ENCODE data around the gene RAB40A. TPM values are rescaled to one million over a fixed set of nuclear protein-coding genes. Genes with fewer than 3 reads are reported as not detected.
A peak's percentile ranks its signal among the peaks of the same experiment; 100 is the strongest.

Gene RAB40A, protein sequence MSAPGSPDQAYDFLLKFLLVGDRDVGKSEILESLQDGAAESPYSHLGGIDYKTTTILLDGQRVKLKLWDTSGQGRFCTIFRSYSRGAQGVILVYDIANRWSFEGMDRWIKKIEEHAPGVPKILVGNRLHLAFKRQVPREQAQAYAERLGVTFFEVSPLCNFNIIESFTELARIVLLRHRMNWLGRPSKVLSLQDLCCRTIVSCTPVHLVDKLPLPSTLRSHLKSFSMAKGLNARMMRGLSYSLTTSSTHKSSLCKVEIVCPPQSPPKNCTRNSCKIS
- 0.16 and 0.21 TPM in 2 replicates for total RNA-seq

DNA sequence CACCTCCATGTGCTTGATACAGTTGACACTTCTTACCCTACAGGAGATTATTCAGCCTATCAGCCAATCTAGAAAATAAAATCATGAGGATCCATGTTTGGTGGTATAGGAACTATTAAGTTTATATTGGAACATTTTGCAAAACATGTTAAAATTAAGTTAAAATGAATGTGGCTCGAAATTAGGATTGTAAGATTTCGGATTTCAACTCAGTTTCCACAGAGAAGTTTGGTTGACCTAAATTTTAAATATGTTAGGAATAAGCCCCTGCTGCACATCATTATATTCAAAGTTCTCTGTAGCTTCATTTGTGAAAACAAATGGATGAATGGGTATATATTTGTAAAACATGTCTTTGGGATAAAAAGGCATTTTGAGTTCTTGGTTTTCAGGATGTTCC, at the start of gene RAB40A:
TSS of gene RAB40A (minus strand) at position 101 of the 400 bp plus-strand sequence. CDS start 18,733 bp downstream, outside the sequence.
- DNase-seq, result no peak
- Mint-ChIP-seq H3K36me3 (ENCODE audit: low read depth) (no peaks in the 10 kb centered on the region), H3K4me1 (no peaks in the 10 kb centered on the region), H3K27me3 (no peaks in the 10 kb centered on the region), H3K4me3 (no peak within 1 kb of the TSS), H3K9me3 (no peaks in the 10 kb centered on the region), H3K27ac (no peak within 1 kb of the TSS)
- intact Hi-C loops (cut with micrococcal nuclease), result no loop called here

GRCh38 chrX:103565752-103566151, 46.5 kb upstream of the RAB40A start:
- intact Hi-C loops (cut with micrococcal nuclease), result no loop called here
- H3K36me3 Mint-ChIP-seq (ENCODE audit: low read depth), result no peaks in the 10 kb centered on the region
- no peaks in the 10 kb centered on the region for H3K4me1 Mint-ChIP-seq
- H3K9me3 Mint-ChIP-seq, result no peaks in the 10 kb centered on the region
- no peak for DNase-seq
- peaks cover 3% of the 10 kb centered on the region for H3K27me3 Mint-ChIP-seq
- H3K27ac Mint-ChIP-seq, result no peak overlapping the region
- H3K4me3 Mint-ChIP-seq, result no peak overlapping the region

DNA sequence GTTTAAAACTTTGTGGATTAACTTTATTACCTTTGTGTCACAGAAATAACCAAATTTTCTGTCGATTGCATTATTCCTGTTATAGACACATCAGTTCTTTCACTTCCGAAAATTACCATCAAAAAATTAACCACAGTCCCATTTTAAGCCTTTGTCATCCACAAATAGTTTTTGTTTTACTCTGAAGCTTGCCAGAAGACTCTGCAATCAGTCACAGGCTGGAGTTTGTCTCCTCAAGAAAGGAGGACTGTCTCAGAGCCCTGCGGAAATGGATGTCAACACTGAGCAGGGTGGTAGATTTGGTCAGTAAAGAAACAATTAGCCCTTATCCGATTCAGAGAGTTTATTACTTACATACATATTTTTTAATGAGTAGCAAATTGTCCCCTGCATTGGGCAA, 45.9 kb upstream of the RAB40A start:
- Mint-ChIP-seq H3K27me3 (peaks cover 4% of the 10 kb centered on the region), H3K27ac (no peak overlapping the region), H3K36me3 (ENCODE audit: low read depth) (no peaks in the 10 kb centered on the region), H3K9me3 (no peaks in the 10 kb centered on the region), H3K4me3 (no peak overlapping the region), H3K4me1 (no peaks in the 10 kb centered on the region)
- intact Hi-C loops (cut with micrococcal nuclease), result no loop called here
- DNase-seq, result no peak

GRCh38 chrX:103562801-103563200, 43.5 kb upstream of the RAB40A start:
- H3K36me3 Mint-ChIP-seq (ENCODE audit: low read depth), result no peaks in the 10 kb centered on the region
- no peak overlapping the region for H3K4me3 Mint-ChIP-seq
- H3K4me1 Mint-ChIP-seq, result no peaks in the 10 kb centered on the region
- intact Hi-C loops (cut with micrococcal nuclease), result no loop called here
- no peak for DNase-seq
- H3K27me3 Mint-ChIP-seq, result peaks cover 6% of the 10 kb centered on the region
- no peak overlapping the region for H3K27ac Mint-ChIP-seq
- H3K9me3 Mint-ChIP-seq, result no peaks in the 10 kb centered on the region

GRCh38 chrX:103560256-103560655, 41.0 kb upstream of the RAB40A start:
- intact Hi-C loops (cut with micrococcal nuclease), result no loop called here
- Mint-ChIP-seq H3K4me1 (no peaks in the 10 kb centered on the region), H3K9me3 (no peaks in the 10 kb centered on the region), H3K4me3 (no peak overlapping the region), H3K36me3 (ENCODE audit: low read depth) (no peaks in the 10 kb centered on the region), H3K27ac (no peak overlapping the region), H3K27me3 (peaks cover 9% of the 10 kb centered on the region)
- no peak for DNase-seq

DNA sequence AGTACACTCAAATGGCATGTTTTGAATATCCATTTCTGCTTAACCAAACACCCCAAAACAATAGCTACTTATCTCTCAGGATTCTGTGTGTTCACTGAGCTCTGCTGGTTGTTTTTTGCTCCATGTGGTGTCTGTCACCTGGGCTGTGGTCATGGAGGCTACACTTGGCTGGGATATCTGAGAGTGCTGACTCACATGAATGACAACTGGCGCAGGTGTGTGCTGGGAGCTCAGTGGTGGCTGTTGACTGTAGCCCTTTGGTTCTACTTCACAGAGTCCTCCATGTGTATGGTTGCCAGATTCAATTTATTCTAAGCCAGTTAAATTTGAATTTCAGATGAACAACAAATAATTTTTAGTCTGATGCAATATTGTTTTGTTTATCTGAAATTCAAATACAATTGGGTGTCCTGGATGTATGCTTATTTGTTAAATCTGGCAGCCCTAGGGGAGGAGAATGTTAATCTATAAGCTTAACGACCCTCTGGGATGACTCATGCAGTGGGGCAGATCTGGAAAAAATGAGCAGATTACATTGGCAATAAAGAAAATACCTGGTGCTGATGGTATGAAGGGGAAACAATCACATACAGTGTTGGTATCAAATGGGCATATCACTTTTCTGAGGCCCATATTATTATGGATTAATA, 37.8 kb upstream of the RAB40A start:
- Mint-ChIP-seq H3K27ac (no peak overlapping the region), H3K36me3 (ENCODE audit: low read depth) (no peaks in the 10 kb centered on the region), H3K4me1 (peaks cover 4% of the 10 kb centered on the region), H3K9me3 (no peaks in the 10 kb centered on the region), H3K27me3 (peaks cover 12% of the 10 kb centered on the region), H3K4me3 (no peak overlapping the region)
- intact Hi-C loops (cut with micrococcal nuclease), result no loop called here
- no peak for DNase-seq

- Mint-ChIP-seq H3K27me3 (peaks cover 9% of the 10 kb centered on the region), H3K27ac (peak overlapping the region; percentile 95), H3K9me3 (no peaks in the 10 kb centered on the region), H3K36me3 (ENCODE audit: low read depth) (no peaks in the 10 kb centered on the region), H3K4me3 (peak overlapping the region; percentile 93), H3K4me1 (peaks cover 4% of the 10 kb centered on the region)
- intact Hi-C loops (cut with micrococcal nuclease), result no loop called here
- DNase-seq, result peak; percentile 88
These were observed 35.6 kb upstream of the RAB40A start for GRCh38 chrX:103554687-103555424.

GRCh38 chrX:103552236-103552635, 32.9 kb upstream of the RAB40A start:
- Mint-ChIP-seq H3K9me3 (no peaks in the 10 kb centered on the region), H3K4me1 (peaks cover 4% of the 10 kb centered on the region), H3K4me3 (no peak overlapping the region), H3K36me3 (ENCODE audit: low read depth) (no peaks in the 10 kb centered on the region), H3K27ac (no peak overlapping the region), H3K27me3 (peaks cover 6% of the 10 kb centered on the region)
- DNase-seq, result no peak
- intact Hi-C loops (cut with micrococcal nuclease), result no loop called here

- Mint-ChIP-seq H3K27me3 (peaks cover 6% of the 10 kb centered on the region), H3K27ac (no peak overlapping the region), H3K36me3 (ENCODE audit: low read depth) (no peaks in the 10 kb centered on the region), H3K4me3 (no peak overlapping the region), H3K9me3 (no peaks in the 10 kb centered on the region), H3K4me1 (peaks cover 4% of the 10 kb centered on the region)
- intact Hi-C loops (cut with micrococcal nuclease), result no loop called here
- no peak for DNase-seq
These were observed 31.2 kb upstream of the RAB40A start for GRCh38 chrX:103550415-103551051.

DNA sequence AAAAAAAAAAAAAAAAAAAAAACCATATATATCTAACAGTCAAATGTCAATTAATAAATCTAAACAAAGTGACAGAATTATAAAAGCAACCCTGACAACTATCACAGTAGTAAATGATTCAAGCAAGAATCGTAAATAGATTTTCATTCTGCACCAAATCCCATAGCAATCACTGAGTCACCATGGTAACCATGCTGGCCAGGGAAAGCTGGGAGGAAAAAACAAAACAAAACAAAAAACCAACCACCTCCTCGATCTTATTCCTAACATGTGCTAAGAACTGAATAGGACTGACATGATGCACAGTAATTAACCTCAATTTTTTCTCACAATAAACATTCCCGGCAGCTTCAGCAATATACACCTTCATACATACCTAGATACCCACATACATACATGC, 30.6 kb upstream of the RAB40A start:
- Mint-ChIP-seq H3K36me3 (ENCODE audit: low read depth) (no peaks in the 10 kb centered on the region), H3K27ac (no peak overlapping the region)
- intact Hi-C loops (cut with micrococcal nuclease), result no loop called here

GRCh38 chrX:103540145-103540544, 20.9 kb upstream of the RAB40A start:
- no peaks in the 10 kb centered on the region for H3K4me1 Mint-ChIP-seq
- DNase-seq, result no peak
- no peaks in the 10 kb centered on the region for H3K36me3 Mint-ChIP-seq (ENCODE audit: low read depth)
- H3K27me3 Mint-ChIP-seq, result no peaks in the 10 kb centered on the region
- intact Hi-C loops (cut with micrococcal nuclease), result no loop called here
- H3K4me3 Mint-ChIP-seq, result no peak overlapping the region
- no peaks in the 10 kb centered on the region for H3K9me3 Mint-ChIP-seq
- H3K27ac Mint-ChIP-seq, result no peak overlapping the region

More for the DNA sequence above, 30.6 kb upstream of the RAB40A start:
- peaks cover 6% of the 10 kb centered on the region for H3K27me3 Mint-ChIP-seq
- H3K4me3 Mint-ChIP-seq, result no peak overlapping the region
- peaks cover 4% of the 10 kb centered on the region for H3K4me1 Mint-ChIP-seq
- DNase-seq, result no peak
- no peaks in the 10 kb centered on the region for H3K9me3 Mint-ChIP-seq

- Mint-ChIP-seq H3K4me3 (no peak overlapping the region), H3K36me3 (ENCODE audit: low read depth) (no peaks in the 10 kb centered on the region), H3K9me3 (no peaks in the 10 kb centered on the region), H3K27me3 (peaks cover under 1% of the 10 kb centered on the region), H3K4me1 (no peaks in the 10 kb centered on the region), H3K27ac (no peak overlapping the region)
- intact Hi-C loops (cut with micrococcal nuclease), result loop anchor here (10.0 kb wide), 1 partner anchor 175 kb away; the partner anchor contains the start of gene TMEM31
- no peak for DNase-seq
These were observed 20.4 kb upstream of the RAB40A start for GRCh38 chrX:103539695-103540094.

DNA sequence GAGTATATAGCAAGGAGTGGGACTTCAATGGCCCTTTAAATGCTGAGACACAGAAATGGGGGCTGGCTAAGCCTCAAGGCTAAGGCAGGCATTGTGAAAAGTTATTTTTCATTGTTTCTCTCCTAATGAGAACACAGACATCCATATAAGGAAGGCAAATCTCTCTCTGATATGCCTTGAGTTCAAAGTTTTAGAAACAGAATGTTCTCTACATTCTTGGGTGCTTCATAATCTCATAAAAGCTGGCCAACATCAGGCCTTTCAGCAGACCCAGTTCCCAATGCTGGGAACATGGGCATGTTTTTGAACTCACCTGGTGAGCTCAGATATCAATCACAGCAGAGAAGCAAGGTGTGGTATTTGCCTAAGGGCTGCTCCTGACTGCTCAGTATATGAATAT, 19.4 kb upstream of the RAB40A start:
- Mint-ChIP-seq H3K4me3 (no peak overlapping the region), H3K27me3 (peaks cover 2% of the 10 kb centered on the region), H3K4me1 (peaks cover 1% of the 10 kb centered on the region), H3K27ac (no peak overlapping the region), H3K36me3 (ENCODE audit: low read depth) (no peaks in the 10 kb centered on the region), H3K9me3 (no peaks in the 10 kb centered on the region)
- intact Hi-C loops (cut with micrococcal nuclease), result loop anchor here (10.0 kb wide), 1 partner anchor 176 kb away; the partner anchor contains the start of gene TMEM31
- no peak for DNase-seq
